ENCODE data around the gene FLVCR2. TPM values are rescaled to one million over a fixed set of nuclear protein-coding genes. Genes with fewer than 3 reads are reported as not detected.

The FLVCR2 gene
- total RNA-seq, 2 donors from 2014 or later: 9.0 to 10.8 TPM

GRCh38 chr14:75648066-75648838, 69.8 kb downstream of the FLVCR2 start:
- DNase-seq: no peak
- Histone ChIP-seq H3K27ac (no peak overlapping the region), H3K4me3 (no peak overlapping the region), H3K9me3 (no peaks in the 10 kb centered on the region), H3K36me3 (peaks cover 8% of the 10 kb centered on the region), H3K4me1 (no peaks in the 10 kb centered on the region), H3K27me3 (no peaks in the 10 kb centered on the region), H3K9ac (ENCODE audit: low read depth in 2 of 2, low read length in 2 of 2) (no peak overlapping the region)
- intact Hi-C loops (cut with DNase I): no loop called here
- no peak for TF ChIP-seq CTCF (IDR thresholded peaks at IDR 0.05)

GRCh38 chr14:75649337-75649736, 70.9 kb downstream of the FLVCR2 start:
- Histone ChIP-seq H3K27me3 (no peaks in the 10 kb centered on the region), H3K36me3 (peaks cover 8% of the 10 kb centered on the region), H3K4me1 (no peaks in the 10 kb centered on the region), H3K27ac (no peak overlapping the region), H3K9me3 (no peaks in the 10 kb centered on the region), H3K9ac (ENCODE audit: low read depth in 2 of 2, low read length in 2 of 2) (no peak overlapping the region), H3K4me3 (no peak overlapping the region)
- no peak for TF ChIP-seq CTCF (IDR thresholded peaks at IDR 0.05)
- intact Hi-C loops (cut with DNase I): no loop called here
- DNase-seq: no peak

- no peaks in the 10 kb centered on the region for H3K9me3 ChIP-seq
- intact Hi-C loops (cut with DNase I): no loop called here
- H3K27me3 ChIP-seq: no peaks in the 10 kb centered on the region
- no peaks in the 10 kb centered on the region for H3K4me1 ChIP-seq
- TF ChIP-seq CTCF (IDR thresholded peaks at IDR 0.05): no peak
- no peak overlapping the region for H3K9ac ChIP-seq (ENCODE audit: low read depth in 2 of 2, low read length in 2 of 2)
- peaks cover 8% of the 10 kb centered on the region for H3K36me3 ChIP-seq
- no peak overlapping the region for H3K27ac ChIP-seq
- DNase-seq: no peak
- H3K4me3 ChIP-seq: no peak overlapping the region
These were observed 71.4 kb downstream of the FLVCR2 start for GRCh38 chr14:75649773-75650172.

GRCh38 chr14:75650253-75651058, 72.0 kb downstream of the FLVCR2 start:
- no peak for TF ChIP-seq CTCF (IDR thresholded peaks at IDR 0.05)
- DNase-seq: no peak
- no peak overlapping the region for H3K9ac ChIP-seq (ENCODE audit: low read depth in 2 of 2, low read length in 2 of 2)

GRCh38 chr14:75653563-75653962, 75.1 kb downstream of the FLVCR2 start:
- Histone ChIP-seq H3K27ac (no peak overlapping the region), H3K27me3 (no peaks in the 10 kb centered on the region), H3K9ac (ENCODE audit: low read depth in 2 of 2, low read length in 2 of 2) (no peak overlapping the region), H3K36me3 (peaks cover 8% of the 10 kb centered on the region), H3K4me3 (no peak overlapping the region), H3K9me3 (no peaks in the 10 kb centered on the region), H3K4me1 (no peaks in the 10 kb centered on the region)
- DNase-seq: no peak
- TF ChIP-seq CTCF (IDR thresholded peaks at IDR 0.05): no peak
- intact Hi-C loops (cut with DNase I): no loop called here

More at GRCh38 chr14:75650253-75651058, 72.0 kb downstream of the FLVCR2 start:
- H3K27me3 ChIP-seq: no peaks in the 10 kb centered on the region
- no peak overlapping the region for H3K4me3 ChIP-seq
- no peak overlapping the region for H3K27ac ChIP-seq
- no peaks in the 10 kb centered on the region for H3K4me1 ChIP-seq
- peaks cover 8% of the 10 kb centered on the region for H3K36me3 ChIP-seq
- intact Hi-C loops (cut with DNase I): no loop called here
- H3K9me3 ChIP-seq: no peaks in the 10 kb centered on the region

All from colonic mucosa (tissue), 4 donors.